ENCODE results near the gene OR2V1.
"Not testable (repeated sequence)": the region's sequence is repeated elsewhere in the genome, so short reads cannot be mapped to it uniquely, and the experiment has no call there.

OR2V1 gene

DNA sequence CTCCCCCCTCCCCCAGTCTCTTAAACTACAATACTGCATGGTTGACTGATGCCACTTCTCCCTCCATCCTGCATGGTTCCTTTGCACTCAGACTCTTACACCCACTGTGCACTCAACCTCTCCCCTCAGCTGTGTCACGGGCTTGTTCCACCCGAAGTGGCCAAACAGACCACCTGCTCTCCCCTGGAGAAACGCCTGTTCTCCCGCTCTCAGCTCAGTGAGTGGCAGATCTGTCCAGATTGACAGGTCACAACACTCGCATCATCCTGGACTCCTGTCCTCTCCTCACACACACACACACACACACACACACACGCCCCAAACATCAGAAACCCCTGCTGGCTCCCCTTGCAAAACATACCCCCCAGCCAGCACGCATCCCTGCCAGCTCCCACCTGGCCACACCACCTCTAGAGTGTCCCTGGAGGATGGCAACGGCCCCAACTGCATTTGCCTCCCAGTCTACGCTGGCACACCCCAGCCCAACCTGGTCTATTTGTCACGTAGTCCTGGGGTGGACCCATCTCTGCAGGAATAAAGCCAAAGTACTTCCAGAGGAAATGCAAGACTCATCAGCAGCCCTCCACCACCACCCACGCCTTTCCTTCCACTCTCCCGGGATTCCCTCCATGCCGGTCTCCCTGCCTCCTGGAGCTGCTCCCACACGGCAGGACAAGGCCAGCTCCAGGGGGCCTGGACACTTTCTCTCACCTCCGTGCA is 2.9 kb downstream of the OR2V1 start:
- DNase-seq, result no peak

DNA sequence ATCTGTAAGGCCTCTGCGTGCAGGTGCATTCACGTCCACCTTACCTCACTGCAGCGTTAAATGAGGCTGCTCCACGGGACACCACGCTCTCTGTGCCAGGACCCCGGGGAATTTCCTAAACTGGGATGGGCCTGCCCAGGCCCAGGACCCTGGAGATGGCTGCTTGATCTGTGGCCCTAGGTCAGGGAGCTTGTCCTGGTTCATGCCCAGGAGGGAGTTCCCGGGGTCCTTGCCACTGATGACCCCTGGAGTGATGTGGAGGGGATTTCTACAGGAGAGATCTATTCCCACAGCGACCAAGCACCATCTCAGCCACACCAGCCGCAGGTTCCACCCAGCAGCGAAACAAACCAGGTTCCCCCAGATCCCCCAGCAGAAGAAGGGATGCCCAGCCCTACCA is 3.5 kb downstream of the OR2V1 start:
- no peak for DNase-seq

DNA sequence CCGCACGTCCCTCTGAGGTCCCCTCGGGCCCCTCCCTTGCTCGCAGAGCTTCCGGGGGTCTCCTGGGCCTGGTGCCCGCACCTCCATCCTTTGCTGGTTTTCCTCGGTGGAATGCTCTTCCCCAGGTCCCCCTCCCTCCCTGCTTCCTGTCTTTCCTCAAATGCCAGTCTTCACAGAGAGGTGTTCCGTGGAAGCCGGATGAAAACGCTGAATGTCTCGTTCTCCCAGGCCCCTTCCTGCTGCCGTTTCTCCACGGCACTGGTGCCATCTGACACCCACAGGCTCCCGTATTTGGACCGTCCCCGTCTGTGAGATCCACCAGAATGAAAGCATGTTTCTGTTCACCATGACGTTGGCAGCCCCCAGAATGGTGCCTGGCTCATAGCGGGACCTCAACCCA is 4.1 kb downstream of the OR2V1 start:
- DNase-seq, result no peak

DNA sequence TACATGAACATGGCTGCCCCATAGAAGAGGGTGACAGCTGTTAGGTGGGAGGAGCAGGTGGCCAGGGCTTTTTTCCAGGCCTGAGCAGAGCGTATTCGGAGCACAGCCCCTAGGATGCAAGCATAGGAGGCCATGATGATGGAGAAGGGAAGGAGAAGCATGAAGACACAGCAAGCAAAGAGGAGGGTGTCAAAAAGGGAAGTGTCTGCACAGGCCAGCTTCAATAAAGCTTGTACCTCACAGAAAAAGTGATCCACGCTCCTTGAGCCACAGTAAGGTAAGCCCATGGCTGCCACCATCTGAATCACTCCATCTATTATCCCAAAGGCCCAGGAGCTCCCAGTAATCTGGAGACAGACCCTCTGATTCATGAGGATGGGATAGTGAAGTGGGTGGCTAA is 6.4 kb downstream of the OR2V1 start:
- no peak for DNase-seq

DNA sequence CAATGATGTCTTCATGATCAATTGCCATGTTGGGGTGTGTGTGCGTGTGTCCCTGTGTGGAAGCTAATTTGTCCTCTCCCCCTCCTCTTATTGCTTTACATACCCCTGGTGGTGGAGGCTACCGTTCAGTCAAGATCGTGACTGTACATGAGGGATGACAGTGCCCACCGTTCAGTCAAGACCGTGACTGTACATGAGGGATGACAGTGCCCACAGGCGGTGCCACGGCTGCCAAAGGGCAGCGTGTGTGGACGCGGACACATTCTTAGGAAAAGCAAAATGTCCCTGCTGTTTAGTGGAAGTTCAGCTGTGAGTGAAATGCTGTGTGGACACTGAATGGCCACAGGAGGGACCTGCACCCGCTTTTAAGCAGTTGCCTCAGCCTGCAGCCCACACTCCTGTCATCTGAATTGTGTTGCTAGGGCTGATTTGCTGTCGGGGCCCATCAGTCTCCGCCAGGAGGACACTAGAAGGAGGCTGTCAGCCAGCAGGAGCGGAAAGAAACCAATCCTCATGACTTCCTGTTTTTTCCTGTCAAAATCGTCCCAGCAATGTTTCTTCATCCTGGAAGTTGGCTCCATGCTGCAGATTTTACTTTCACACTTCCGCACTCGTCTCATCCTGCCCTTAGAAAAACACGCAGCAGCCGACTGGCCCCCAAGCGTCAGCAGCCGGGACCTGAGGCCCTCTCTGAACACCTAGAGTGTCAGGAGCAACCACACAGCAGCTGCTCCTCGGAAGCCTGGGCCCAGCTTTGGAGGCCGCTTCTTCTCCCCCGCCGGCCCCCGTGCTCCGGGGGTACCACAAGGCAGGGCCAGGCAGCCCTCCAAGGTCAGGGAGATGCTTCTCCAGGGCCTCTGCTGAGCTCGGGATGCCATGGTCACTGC is 9.1 kb downstream of the OR2V1 start:
- no peak for DNase-seq

DNA sequence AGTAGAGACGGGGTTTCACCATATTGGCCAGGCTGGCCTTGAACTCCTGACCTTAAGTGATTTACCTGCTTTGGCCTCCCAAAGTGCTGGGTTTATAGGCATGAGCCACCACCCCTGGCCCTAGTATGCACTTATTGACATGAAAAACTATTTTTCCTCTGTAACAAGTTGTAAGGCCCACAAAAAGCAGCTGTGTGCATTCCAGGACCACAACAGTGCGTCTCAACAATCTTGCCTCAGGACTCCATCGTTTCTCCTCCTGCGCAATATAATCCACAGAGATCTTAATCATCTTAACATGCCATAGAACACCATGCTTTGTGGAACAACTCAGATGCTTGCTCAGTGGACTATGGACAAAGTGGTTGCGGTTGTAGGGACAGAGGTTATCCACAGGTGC is 10.2 kb downstream of the OR2V1 start:
- no peak for DNase-seq

DNA sequence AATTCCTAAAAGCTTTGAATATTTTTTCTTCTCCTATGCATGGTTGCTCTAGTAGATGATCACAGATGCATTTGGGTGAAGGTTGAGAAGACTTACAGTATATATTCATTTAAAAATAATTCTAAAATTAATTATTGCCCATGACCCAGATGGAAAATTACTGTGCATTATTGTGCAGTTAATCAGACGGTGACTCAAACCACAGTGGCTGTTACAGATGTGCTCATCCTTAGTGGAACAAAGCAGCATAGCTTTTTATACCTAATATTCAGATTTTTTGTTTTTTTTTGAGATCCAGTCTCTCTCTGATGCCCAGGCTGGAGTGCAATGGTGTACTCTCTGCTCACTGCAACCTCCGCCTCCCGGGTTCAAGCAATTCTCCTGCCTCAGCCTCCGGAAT is 10.7 kb downstream of the OR2V1 start:
- DNase-seq, result no peak

DNA sequence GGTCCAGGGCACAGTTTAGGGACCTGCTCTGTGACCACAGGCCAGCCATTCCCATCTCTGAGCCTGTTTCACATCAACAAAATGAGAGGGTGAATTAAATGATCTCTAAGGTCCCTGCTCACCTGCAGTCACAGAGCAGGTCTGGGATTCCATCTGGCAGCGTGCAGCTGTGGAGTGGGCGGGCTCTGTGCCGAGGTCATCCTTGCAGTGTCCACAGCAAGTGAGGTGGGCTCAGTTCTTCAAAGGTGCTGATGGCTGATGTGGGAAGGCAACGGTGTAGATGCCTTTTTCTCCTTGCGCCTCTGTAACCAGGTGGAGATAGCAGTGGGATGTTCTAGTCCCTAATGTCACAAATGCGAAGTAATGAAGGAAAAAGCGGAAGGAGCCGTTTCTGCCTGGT is 11.9 kb downstream of the OR2V1 start:
- DNase-seq, result no peak

DNA sequence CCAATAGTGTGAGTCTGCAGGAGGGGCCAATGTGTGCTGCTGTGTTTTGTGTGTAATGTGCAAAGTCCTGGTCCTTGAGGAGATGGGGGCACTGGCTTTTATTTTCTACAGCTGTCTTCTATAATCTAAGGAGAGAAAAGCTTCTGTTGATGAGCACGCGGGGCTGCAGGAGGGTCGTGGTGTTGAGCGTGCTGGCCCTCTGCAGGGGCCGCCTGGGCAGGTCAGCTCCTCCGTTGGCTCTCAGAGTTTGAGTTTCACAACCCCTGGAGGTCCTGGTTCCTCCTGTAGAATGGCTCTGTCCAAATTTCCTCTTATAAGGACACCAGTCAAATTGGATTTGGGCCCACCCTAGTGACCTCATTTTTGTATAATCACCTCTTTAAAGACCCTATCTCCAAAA is 12.6 kb downstream of the OR2V1 start:
- DNase-seq, result no peak

DNA sequence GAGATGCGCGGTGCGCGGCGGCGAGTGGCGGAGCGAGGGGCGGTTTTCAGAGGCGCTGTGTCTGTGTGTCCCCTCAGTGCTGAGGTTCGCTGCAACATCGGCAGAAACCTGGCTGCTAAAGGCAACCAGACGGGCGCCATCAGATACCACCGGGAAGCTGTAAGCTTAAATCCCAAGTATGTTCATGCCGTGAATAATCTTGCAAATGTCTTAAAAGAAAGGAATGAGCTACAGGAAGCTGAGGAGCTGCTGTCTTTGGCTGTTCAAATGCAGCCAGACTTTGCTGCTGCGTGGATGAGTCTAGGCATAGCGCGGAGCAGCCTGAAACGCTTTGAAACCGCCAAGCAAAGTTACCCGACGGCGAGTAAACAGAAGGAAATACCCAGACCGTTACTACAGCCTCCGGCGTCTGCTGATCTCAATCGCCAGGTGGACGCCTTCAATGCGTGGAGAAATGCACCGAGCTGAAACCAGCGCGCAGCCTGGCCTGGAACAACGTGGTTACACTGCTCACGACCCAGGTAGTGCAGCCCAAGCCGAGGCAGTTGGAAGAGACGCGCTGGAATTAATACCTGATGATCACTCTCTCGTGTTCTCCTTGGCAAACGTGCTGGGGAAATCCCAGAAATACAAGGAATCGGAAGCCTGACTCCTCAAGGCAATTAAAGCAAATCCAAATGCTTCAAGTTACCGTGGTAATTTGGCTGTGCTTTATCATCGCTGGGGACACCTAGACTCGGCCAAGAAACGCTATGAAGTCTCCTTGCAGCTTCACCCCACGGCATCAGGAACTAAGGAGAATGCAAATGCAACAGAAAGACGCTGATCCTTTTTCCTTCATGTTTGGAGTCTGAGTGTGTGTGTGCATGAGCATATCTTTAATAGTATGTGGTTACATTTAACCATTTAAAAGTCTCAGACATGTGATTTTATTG is 15.9 kb downstream of the OR2V1 start:
- no peak for DNase-seq

DNA sequence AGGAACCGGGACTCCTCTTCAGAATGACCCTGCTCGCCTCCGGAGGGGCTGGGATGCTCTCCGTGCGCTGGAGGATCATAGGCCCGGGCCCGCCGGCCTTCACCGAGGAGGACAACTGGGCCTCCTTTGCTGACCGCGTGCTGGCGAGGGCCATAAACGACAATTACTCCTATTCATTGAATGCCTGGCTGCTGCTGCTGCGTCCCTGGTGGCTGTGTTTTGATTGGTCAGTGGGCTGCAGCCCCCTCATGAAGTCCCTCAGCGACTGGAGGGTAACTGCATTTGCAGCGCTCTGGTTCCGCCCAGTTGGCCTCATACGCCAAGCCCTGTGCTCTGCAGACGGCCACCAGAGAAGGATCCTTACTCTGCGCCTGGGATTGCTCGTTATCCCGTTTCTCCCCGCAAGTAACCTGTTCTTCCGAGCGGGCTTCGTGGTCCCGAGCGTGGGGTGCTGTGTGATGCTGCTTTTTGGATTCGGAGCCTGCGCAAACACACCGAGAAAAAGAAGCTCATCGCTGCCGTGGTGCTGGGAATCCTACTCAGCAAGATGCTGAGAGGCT is 16.6 kb downstream of the OR2V1 start:
- no peak for DNase-seq

DNA sequence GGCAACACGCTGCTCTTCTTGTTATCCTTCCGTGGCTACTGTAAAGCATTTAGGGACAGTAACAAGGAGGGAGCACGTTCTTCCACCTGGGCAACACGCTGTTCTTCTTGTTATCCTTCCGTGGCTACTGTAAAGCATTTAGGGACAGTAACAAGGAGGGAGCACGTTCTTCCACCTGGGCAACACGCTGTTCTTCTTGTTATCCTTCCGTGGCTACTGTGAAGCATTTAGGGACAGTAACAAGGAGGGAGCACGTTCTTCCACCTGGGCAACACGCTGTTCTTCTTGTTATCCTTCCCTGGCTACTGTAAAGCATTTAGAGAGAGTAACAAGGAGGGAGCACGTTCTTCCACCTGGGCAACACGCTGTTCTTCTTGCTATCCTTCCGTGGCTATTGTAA is 17.4 kb downstream of the OR2V1 start:
- not testable (repeated sequence) for DNase-seq

DNA sequence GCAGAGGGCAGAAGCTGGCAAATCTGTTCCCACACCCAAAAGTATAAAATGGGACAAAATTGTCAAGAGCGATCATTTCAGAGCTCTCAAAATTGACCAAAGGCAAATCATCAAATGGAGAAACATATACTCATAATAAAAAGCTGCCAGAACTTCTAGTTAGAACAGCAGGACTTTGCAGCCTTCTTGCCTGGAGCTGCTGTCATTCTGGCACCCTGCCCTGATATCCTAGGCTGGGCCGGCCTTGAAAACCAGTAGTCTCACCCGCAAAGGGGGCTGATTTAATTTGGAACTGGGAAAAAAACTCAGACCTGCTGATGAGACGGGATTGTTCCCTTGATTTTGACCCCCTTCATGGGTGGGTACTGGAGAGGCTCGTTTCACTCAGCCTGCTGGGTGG is 18.5 kb downstream of the OR2V1 start:
- DNase-seq, result no peak

DNA sequence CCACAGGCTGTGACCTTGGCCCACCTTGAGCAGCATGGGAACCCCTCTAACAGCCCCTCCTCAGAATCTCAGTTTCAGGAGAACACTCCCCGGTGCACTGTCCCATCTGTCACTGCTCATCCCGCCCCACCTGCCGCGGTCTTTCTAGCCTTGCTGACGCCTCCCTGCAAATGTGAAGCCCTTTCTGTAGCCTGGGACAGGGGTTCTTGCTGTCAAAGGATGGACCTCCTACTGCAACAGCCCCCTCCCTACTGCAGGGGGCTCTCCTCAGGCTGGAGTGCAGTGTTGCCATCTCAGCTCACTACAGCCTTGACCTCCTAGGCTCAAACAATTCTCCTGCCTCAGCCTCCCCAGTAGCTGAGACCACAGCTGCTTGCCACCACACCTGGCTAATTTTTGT is 20.0 kb downstream of the OR2V1 start:
- DNase-seq, result no peak

DNA sequence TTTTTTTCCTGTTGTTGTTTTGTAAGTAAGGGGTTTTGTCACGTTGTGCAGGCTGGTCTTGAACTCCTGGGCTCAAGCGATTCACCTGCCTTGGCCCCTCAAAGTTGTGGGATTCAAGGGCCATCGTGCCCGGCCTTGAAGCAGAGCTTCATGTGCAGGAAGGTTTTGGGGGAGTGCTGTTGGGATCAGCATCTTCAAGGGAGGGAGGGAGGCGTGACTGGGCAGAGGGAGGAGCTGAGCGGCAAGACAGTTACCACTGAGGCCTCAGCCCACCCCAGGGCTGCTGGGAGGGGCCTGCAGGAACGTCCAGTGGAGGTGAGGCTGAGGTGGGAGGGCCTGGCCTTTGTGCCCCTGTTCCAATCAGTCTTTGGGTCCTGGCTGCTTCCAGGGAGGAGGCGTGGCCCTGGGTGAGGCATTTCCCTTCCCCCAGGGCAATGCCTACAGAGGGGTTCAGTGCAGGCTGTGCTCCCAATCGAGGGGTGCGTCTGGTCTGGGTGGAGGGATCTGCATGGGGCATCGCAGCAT is 21.4 kb downstream of the OR2V1 start:
- DNase-seq, result no peak

DNA sequence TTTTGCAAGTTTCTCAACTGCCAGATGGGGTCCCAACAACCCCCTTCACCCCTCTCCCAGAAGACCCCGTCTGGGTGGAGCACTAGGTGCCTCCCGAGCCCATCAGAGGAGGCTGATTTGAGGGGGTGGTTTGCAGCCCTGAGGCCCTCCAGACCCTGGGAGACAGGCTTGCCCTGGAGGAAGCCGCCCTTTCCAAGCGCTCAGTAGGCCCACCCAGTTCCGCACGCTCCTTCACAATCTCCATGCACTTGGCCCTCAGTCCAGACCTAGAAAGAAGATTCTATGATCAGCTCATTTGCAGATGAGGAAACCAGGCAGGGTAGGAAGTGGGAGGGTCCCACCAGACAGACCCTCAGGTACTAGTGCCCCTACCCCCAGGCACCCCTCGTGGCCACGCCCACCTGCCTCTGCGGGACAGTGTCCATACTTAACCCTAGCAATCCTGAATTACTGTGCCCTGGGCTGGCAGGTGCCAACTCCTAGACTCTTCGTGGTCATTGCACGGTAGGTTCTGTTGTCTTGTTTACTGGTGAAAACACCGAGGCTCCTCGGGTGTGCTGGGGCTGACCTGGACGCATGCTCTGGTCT is 22.3 kb downstream of the OR2V1 start:
- no peak for DNase-seq

DNA sequence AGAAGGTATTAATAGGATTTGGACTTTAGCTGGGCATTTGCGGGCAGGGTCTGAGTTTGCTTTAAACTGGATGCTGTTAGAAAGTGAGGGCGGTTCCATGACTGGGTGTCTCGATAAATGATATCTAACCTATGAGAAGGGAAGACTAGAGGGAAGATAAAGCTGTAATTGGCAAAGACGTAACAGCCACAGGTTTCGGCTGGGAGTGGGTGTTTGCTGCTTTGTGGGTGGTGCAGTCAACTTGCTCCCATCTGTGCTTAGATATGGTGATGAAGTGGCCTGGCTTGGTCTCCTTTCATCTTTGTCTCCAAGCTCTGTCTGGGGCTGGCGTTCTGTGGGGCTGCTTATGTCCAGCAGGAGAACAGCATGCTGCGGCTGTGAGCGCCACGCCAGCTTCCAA is 23.3 kb downstream of the OR2V1 start:
- DNase-seq, result no peak

DNA sequence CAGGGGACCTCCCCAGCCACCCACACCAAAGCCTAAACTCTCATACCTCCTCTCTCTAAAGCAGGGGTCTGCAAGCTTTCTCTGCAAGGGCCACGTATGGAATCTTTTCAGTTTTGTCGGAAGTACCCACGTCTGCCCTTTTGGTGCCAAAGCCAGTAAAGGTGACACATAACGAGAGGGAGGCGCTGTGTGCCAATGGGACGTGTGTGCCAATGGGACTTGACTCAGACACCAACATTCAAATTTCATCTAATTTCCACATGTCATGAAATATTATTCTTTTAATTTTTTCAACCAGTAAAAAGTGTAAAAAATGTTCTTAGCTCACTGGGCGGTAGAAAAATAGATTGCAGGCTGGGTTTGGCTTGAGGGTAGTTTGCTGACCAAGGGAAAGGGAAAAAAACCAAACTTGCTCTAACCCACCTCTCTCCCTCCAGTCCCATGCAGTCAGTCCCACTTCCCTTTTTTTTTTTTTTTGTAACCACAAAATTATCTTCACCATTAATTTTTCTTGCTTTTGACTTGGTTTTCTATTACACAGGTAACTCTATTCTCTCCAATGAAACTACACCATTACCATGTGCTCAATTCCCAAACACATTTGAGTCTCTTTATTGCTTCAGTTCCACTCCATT is 25.5 kb downstream of the OR2V1 start:
- DNase-seq, result no peak

DNA sequence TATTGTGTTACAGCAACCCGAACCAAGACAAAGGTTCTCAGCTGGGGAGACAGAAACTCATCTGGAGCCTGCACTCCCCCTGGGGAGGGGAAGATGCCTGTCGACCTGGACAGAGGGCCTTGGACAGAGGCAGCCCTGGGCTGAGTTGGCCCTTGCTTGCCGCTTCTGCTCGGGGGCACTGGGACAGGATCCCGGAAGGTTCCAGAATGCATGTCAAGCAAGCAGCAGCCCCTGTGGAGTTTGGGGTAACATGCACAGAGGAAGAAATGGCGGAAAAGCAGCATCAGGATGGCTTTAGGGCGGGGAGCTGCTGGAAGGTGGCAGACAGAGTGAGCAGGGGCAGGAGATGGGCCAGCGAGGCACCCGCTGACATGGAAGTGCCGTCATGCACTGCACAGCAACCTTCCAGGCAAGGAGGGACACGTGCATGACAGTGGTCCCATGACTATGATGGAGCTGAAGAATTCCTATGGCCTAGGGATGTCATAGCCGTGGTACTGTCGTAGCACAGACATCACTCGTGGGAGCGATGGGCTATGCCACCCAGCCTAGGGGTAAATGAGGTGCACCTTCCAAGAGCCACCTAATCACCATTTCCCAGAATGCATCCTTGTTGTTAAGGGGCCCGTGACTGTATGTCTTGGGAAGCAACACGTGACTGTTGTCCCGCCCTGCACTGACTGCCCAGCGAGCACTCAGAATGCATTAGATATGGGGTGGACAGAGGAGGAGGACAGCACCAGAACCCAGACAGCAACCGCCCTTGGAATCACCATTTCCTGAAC is 26.2 kb downstream of the OR2V1 start:
- not testable (repeated sequence) for DNase-seq

DNA sequence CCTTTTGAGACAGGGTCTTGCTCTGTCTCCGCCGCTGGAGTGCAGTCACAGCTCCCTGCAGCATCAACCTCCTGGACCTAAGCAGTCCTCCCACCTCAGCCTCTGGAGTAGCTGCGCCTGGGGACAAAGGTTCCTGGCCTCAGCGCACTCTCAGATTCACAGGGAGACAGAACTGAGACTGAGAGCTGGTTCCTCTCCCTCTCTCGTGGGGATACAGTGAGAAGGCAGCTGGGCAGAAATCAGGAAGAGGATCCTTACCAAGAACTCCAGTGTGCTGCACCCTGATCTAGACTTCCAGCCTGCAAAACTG is 26.8 kb downstream of the OR2V1 start:
- not testable (repeated sequence) for DNase-seq

All from NCI-H2107 (cell line).